HCT116 (cell line): Measurements from ENCODE around the gene SNRNP27. TPM values are rescaled to one million over a fixed set of nuclear protein-coding genes. Genes with fewer than 3 reads are reported as not detected.
A peak's percentile ranks its signal among the peaks of the same experiment; 100 is the strongest.

ENCODE experiments used
- ATAC-seq: fragments of 200-7000 bp; cut with Tn5 transposase; 2 replicates; pipeline ENCODE4 v1.9.1; 2020; ENCODE audit warnings: mild to moderate bottlenecking, moderate library complexity
- BruUV-seq: library from RNA; stranded (reverse); fragments of 400-500 nt; replicated peaks from 2 replicates; lab custom pipeline; 2021; lab: Mats Ljungman, UMichigan
- CTCF ChIA-PET: fragments of 300-600 bp; sonication (Branson Sonifier 250); formaldehyde crosslinking; loops from one replicate; lab custom pipeline; 2021; ENCODE audit warnings: antibody characterized with exemption; lab: Charles Lee
- POLR2A ChIA-PET: fragments of 300-600, 350-600 bp; sonication (Branson Sonifier 250); formaldehyde crosslinking; loops from one replicate; lab custom pipeline; 2021; ENCODE audit warnings: antibody characterized with exemption; lab: Charles Lee
- RAD21 ChIA-PET, 2 experiments: fragments of 300-600 bp; sonication (Branson Sonifier 250); formaldehyde crosslinking; loops; one replicate each; lab custom pipeline; 2023; ENCODE audit warnings: low total read pairs in 2 of 2; ENCODE audit not compliant: uncharacterized antibody in 2 of 2, unreplicated experiment in 2 of 2, low non-redundant PET in 1 of 2; lab: Charles Lee
- DNase-seq: peaks from one replicate; pipeline ENCODE4 v3.0.0-alpha.2; 2010; ENCODE audit warnings: low read depth, low spot score
- H2AFZ ChIP-seq: fragments of 200-600 bp; shearing (Covaris generic), sonication (generic); 2 replicates; pipeline ENCODE4 v1.6.1; 2017; ENCODE audit warnings: low read depth, mixed run types, mixed read lengths, antibody characterized with exemption, low read length; ENCODE audit not compliant: poor library complexity, severe bottlenecking
- H3K27ac ChIP-seq: 2 replicates; pipeline ENCODE4 v1.5.1; 2012; ENCODE audit warnings: low read depth, low read length
- H3K27me3 ChIP-seq: fragments of 200-600 bp; sonication (generic); 2 replicates; pipeline ENCODE4 v1.6.1; 2016; ENCODE audit warnings: mixed run types, low read length, mixed read lengths; ENCODE audit not compliant: insufficient read depth
- H3K36me3 ChIP-seq, 2 experiments: fragments of 200-500 bp in 1 of 2; fragments of 200-600 bp in 1 of 2; sonication (Bioruptor generic) in 1 of 2; sonication (generic) in 1 of 2; 2 replicates each; pipeline versions ENCODE4 v1.5.1 to v1.6.1; 2014 to 2016; ENCODE audit warnings: low read length in 2 of 2, inconsistent platforms in 1 of 2, mixed read lengths in 1 of 2, mixed run types in 1 of 2; ENCODE audit not compliant: insufficient read depth in 2 of 2, control insufficient read depth in 1 of 2
- H3K4me1 ChIP-seq, 2 experiments: fragments of 200-600 bp in 1 of 2; sonication (generic) in 1 of 2; 2 replicates each; pipeline versions ENCODE4 v1.5.1 to v1.6.1; 2012 to 2017; ENCODE audit warnings: low read length in 2 of 2, inconsistent platforms in 1 of 2, mild to moderate bottlenecking in 1 of 2, mixed read lengths in 1 of 2, mixed run types in 1 of 2, moderate library complexity in 1 of 2; ENCODE audit not compliant: insufficient read depth in 2 of 2, control insufficient read depth in 1 of 2
- H3K4me2 ChIP-seq: fragments of 200-600 bp; sonication (generic); 2 replicates; pipeline ENCODE4 v1.6.1; 2017; ENCODE audit warnings: mixed run types, low read length, mixed read lengths
- H3K4me3 ChIP-seq, 2 experiments: fragments of 200-600 bp in 1 of 2; sonication (generic) in 1 of 2; replicated peaks in 1 of 2; 2 replicates each; pipeline ENCODE4 v1.5.1; 2011 to 2016; ENCODE audit warnings: low read length in 2 of 2, control low read depth in 1 of 2, low read depth in 1 of 2, mild to moderate bottlenecking in 1 of 2, mixed read lengths in 1 of 2, mixed run types in 1 of 2
- H3K79me2 ChIP-seq: fragments of 200-600 bp; sonication (generic); 2 replicates; pipeline ENCODE4 v1.6.1; 2017; ENCODE audit warnings: mild to moderate bottlenecking, mixed run types, low read length, moderate library complexity, mixed read lengths; ENCODE audit not compliant: insufficient read depth
- H3K9ac ChIP-seq: fragments of 200-600 bp; sonication (generic); 2 replicates; pipeline ENCODE4 v1.6.1; 2016; ENCODE audit warnings: low read length, mixed read lengths
- H3K9me2 ChIP-seq: fragments of 200-600 bp; sonication (generic), shearing (Covaris generic); 2 replicates; pipeline ENCODE4 v1.6.1; 2017; ENCODE audit warnings: mixed run types, mild to moderate bottlenecking, moderate library complexity; ENCODE audit not compliant: insufficient read depth
- H3K9me3 ChIP-seq, 2 experiments: fragments of 200-500 bp in 1 of 2; fragments of 200-600 bp in 1 of 2; sonication (Bioruptor generic) in 1 of 2; sonication (generic) in 1 of 2; 2 replicates each; pipeline ENCODE4 v1.6.1; 2014 to 2017; ENCODE audit warnings: low read length in 2 of 2, mixed read lengths in 2 of 2, inconsistent platforms in 1 of 2, low read depth in 1 of 2, mild to moderate bottlenecking in 1 of 2, mixed run types in 1 of 2, moderate library complexity in 1 of 2; ENCODE audit not compliant: control insufficient read depth in 1 of 2, insufficient read depth in 1 of 2
- H4K20me1 ChIP-seq: fragments of 200-600 bp; sonication (generic), shearing (Covaris generic); 2 replicates; pipeline ENCODE4 v1.6.1; 2017; ENCODE audit warnings: mixed run types, mild to moderate bottlenecking, moderate library complexity; ENCODE audit not compliant: insufficient read depth
- ATF3 ChIP-seq: IDR thresholded peaks from 2 replicates; pipeline ENCODE4 v1.6.1; 2012
- CBX3 ChIP-seq: IDR thresholded peaks from 2 replicates; pipeline ENCODE4 v1.6.1; 2012; ENCODE audit warnings: low read depth
- EGR1 ChIP-seq: IDR thresholded peaks from 2 replicates; pipeline ENCODE4 v1.6.1; 2012; ENCODE audit warnings: low read depth
- FOSL1 ChIP-seq: IDR thresholded peaks from 2 replicates; pipeline ENCODE4 v1.6.1; 2012; ENCODE audit warnings: low read depth
- POLR2A ChIP-seq: IDR thresholded peaks from 2 replicates; pipeline ENCODE4 v1.7.0; 2011; ENCODE audit warnings: borderline replicate concordance; ENCODE audit not compliant: insufficient read depth, insufficient read length; ENCODE audit errors: extremely low read depth
- POLR2AphosphoS5 ChIP-seq: IDR thresholded peaks from 2 replicates; pipeline ENCODE4 v1.6.1; 2011; ENCODE audit warnings: mild to moderate bottlenecking, low read depth, low read length, moderate library complexity
- RAD21 ChIP-seq: IDR thresholded peaks from 2 replicates; pipeline ENCODE4 v1.6.1; 2012; ENCODE audit warnings: low read depth, mild to moderate bottlenecking
- REST ChIP-seq: IDR thresholded peaks from 2 replicates; pipeline ENCODE4 v1.6.1; 2012; ENCODE audit warnings: low read depth
- SIN3A ChIP-seq: IDR thresholded peaks from 2 replicates; pipeline ENCODE4 v1.6.1; 2012; ENCODE audit warnings: low read depth
- SP1 ChIP-seq: IDR thresholded peaks from 2 replicates; pipeline ENCODE4 v1.6.1; 2012; ENCODE audit warnings: low read depth
- SRF ChIP-seq: IDR thresholded peaks from 2 replicates; pipeline ENCODE4 v1.6.1; 2012; ENCODE audit warnings: low read depth
- TCF7L2 ChIP-seq: IDR thresholded peaks from 2 replicates; pipeline ENCODE4 v1.7.0; 2011; ENCODE audit warnings: borderline replicate concordance, inconsistent platforms; ENCODE audit not compliant: insufficient read depth, insufficient read length; ENCODE audit errors: extremely low read depth
- intact Hi-C: fragments of 100-400 bp; cut with micrococcal nuclease; formaldehyde crosslinking; loops from 2 replicates; pipeline ENCODE4 v1.10.0; 2022
- total RNA-seq: library from RNA; stranded (reverse); gene quantifications from one replicate; pipeline ENCODE4 v1.2.1, GENCODE V29; 2021; ENCODE audit not compliant: unreplicated experiment
- TF ChIP-seq, protein P1 (sequence below): IDR thresholded peaks from 2 replicates; pipeline ENCODE4 v1.6.1; 2012
- TF ChIP-seq, protein P2 (sequence below), 3 experiments: fragments of 200-600 bp in 1 of 3; sonication (generic) in 1 of 3; IDR thresholded peaks in 2 of 3; conservative IDR thresholded peaks in 1 of 3; 2 replicates each; pipeline ENCODE4 v1.5.1; 2012 to 2017; ENCODE audit warnings: low read depth in 2 of 3, low read length in 2 of 3, antibody characterized with exemption in 1 of 3, borderline replicate concordance in 1 of 3, control low read depth in 1 of 3, mild to moderate bottlenecking in 1 of 3, mixed read lengths in 1 of 3, mixed run types in 1 of 3, moderate library complexity in 1 of 3; ENCODE audit not compliant: insufficient read depth in 1 of 3

Gene SNRNP27
- total RNA-seq, 1 experiment from 2014 or later: 44.4 TPM

GRCh38 chr2:69916106-69916505 is 22.4 kb downstream of the SNRNP27 start:
- Histone ChIP-seq H3K27ac (no peak overlapping the region), H4K20me1 (no peaks in the 10 kb centered on the region), H3K79me2 (no peaks in the 10 kb centered on the region), H3K9ac (0 out of 2 replicates have a peak overlapping the region, but pooled peaks have one; percentile 65), H3K4me3 (peak overlapping the region; percentile 65 to 79; a peak in 3 of 4 replicates), H3K36me3 (no peaks in the 10 kb centered on the region), H3K4me1 (peaks cover 0 to 18% of the 10 kb centered on the region in 2 experiments; a peak in 3 of 4 replicates), H3K4me2 (peak overlapping the region; percentile 85; the same call in 1 of the 2 replicates), H3K9me2 (no peaks in the 10 kb centered on the region), H3K27me3 (no peaks in the 10 kb centered on the region), H3K9me3 (no peaks in the 10 kb centered on the region), H2AFZ (no peak overlapping the region)
- RAD21 ChIA-PET: no interaction called here
- POLR2A ChIA-PET: no interaction called here
- intact Hi-C loops: no loop called here
- no peak for TF ChIP-seq CBX3
- TF ChIP-seq, protein P1, sequence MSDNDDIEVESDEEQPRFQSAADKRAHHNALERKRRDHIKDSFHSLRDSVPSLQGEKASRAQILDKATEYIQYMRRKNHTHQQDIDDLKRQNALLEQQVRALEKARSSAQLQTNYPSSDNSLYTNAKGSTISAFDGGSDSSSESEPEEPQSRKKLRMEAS: no peak
- TF ChIP-seq SRF: no peak
- no peak for TF ChIP-seq POLR2AphosphoS5
- no peak for TF ChIP-seq REST
- TF ChIP-seq SIN3A: no peak
- TF ChIP-seq TCF7L2: no peak
- no peak for TF ChIP-seq POLR2A
- no peak for TF ChIP-seq ATF3
- TF ChIP-seq FOSL1: no peak
- no peak for TF ChIP-seq SP1
- TF ChIP-seq, protein P2, sequence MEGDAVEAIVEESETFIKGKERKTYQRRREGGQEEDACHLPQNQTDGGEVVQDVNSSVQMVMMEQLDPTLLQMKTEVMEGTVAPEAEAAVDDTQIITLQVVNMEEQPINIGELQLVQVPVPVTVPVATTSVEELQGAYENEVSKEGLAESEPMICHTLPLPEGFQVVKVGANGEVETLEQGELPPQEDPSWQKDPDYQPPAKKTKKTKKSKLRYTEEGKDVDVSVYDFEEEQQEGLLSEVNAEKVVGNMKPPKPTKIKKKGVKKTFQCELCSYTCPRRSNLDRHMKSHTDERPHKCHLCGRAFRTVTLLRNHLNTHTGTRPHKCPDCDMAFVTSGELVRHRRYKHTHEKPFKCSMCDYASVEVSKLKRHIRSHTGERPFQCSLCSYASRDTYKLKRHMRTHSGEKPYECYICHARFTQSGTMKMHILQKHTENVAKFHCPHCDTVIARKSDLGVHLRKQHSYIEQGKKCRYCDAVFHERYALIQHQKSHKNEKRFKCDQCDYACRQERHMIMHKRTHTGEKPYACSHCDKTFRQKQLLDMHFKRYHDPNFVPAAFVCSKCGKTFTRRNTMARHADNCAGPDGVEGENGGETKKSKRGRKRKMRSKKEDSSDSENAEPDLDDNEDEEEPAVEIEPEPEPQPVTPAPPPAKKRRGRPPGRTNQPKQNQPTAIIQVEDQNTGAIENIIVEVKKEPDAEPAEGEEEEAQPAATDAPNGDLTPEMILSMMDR (IDR thresholded peaks at IDR 0.05 in 2 of 3, conservative IDR thresholded peaks at IDR 0.05 in 1 of 3; ENCODE audit: borderline replicate concordance in 1 of 3, insufficient read depth in 1 of 3, low read depth in 2 of 3, low read length in 2 of 3): no peak
- TF ChIP-seq EGR1: no peak
- no peak for TF ChIP-seq RAD21
- DNase-seq (no peak), ATAC-seq (no peak)
- BruUV-seq: TSS peak; percentile 42
- CTCF ChIA-PET: no interaction called here
